HL-60 (cell line): ENCODE measurements around the gene POU2AF1.

Source experiments
- GABPA ChIP-seq: IDR thresholded peaks from 2 replicates; pipeline ENCODE4 v1.6.1; 2012; ENCODE audit warnings: low read depth
- POLR2AphosphoS5 ChIP-seq: IDR thresholded peaks from 2 replicates; pipeline ENCODE4 v1.6.1; 2012; ENCODE audit warnings: low read depth
- REST ChIP-seq: IDR thresholded peaks from 2 replicates; pipeline ENCODE4 v1.6.1; 2012; ENCODE audit warnings: low read depth; ENCODE audit not compliant: insufficient replicate concordance
- SPI1 ChIP-seq: IDR thresholded peaks from 2 replicates; pipeline ENCODE4 v1.6.1; 2012; ENCODE audit warnings: low read depth, mild to moderate bottlenecking, borderline replicate concordance
- TF ChIP-seq, protein P1 (sequence below): IDR thresholded peaks from one replicate; pipeline ENCODE4 v1.5.1; 2011; ENCODE audit warnings: low read length, control low read depth, inconsistent platforms; ENCODE audit not compliant: insufficient read depth

DNA sequence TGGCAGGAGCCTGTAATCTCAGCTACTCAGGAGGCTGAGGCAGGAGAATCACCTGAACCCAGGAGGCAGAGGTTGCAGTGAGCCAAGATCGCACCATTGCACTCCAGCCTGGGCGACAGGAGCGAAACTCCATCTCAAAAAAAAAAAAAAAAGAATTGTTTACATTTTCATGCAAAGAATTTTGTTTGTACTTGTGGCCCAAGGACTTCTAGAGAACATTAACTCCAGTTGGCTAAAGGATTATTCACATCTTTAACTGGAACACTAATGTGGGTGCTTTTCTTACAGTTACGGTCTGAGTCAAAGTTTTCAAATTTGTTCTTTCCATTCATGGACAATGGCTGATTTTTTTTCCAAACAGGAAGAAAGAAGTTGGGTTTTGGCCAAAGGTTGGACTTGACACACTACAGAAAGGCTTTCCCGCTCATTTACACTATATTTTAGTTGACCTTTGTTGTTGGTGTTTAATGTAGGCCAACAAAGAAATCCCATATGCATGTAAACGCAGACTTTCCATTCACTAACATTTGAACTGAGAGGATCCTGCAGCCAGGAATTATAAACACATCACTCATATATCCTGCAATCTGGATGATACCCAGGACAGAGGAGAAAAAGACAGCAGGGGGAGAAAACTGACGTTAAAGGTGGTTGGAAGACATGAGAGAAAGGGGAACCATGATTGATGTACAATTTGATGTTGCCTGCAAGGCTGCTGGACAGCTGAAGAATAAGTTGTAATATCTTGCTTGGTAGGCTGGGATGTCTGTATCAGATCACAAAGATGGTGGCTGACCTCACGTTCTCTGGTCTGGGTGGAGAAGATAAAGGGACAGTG lies 13.1 kb downstream of the POU2AF1 start:
- TF ChIP-seq, protein P1, sequence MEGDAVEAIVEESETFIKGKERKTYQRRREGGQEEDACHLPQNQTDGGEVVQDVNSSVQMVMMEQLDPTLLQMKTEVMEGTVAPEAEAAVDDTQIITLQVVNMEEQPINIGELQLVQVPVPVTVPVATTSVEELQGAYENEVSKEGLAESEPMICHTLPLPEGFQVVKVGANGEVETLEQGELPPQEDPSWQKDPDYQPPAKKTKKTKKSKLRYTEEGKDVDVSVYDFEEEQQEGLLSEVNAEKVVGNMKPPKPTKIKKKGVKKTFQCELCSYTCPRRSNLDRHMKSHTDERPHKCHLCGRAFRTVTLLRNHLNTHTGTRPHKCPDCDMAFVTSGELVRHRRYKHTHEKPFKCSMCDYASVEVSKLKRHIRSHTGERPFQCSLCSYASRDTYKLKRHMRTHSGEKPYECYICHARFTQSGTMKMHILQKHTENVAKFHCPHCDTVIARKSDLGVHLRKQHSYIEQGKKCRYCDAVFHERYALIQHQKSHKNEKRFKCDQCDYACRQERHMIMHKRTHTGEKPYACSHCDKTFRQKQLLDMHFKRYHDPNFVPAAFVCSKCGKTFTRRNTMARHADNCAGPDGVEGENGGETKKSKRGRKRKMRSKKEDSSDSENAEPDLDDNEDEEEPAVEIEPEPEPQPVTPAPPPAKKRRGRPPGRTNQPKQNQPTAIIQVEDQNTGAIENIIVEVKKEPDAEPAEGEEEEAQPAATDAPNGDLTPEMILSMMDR, result no peak
- TF ChIP-seq REST (no peak), POLR2AphosphoS5 (no peak), GABPA (no peak), SPI1 (no peak)
